ENCODE data around the gene RFPL3.

DNA sequence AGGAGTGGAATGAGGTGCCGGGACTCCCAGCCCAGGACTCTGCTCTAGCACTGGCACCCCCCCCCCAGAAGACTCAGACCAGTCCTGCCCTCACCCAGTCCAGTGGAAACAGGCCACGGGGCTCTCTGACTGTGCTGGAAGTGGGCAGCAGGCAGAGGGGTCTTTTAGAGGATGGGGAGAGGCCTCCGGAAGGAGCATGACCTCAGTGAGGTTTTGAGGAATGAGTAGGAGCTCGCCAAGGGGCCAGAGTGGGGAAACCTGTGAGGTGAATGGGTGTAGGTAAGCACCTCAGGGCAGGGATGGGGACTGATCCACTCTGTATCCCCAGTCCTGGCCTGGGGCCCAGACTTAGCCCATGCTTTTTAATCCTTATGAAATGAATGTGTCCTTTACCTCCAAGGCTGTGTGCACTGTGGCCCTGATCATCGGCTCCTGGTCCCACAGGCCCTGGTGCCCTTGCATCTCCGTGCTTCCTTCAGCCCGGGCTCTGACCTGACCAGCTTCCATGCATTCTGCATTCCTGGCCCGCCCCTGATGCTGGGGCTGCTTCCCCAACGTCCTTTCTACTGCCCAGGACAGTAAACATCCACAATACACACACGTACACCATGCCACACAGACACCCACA is 24.4 kb upstream of the RFPL3 start:
- TF ChIP-seq, protein P1, sequence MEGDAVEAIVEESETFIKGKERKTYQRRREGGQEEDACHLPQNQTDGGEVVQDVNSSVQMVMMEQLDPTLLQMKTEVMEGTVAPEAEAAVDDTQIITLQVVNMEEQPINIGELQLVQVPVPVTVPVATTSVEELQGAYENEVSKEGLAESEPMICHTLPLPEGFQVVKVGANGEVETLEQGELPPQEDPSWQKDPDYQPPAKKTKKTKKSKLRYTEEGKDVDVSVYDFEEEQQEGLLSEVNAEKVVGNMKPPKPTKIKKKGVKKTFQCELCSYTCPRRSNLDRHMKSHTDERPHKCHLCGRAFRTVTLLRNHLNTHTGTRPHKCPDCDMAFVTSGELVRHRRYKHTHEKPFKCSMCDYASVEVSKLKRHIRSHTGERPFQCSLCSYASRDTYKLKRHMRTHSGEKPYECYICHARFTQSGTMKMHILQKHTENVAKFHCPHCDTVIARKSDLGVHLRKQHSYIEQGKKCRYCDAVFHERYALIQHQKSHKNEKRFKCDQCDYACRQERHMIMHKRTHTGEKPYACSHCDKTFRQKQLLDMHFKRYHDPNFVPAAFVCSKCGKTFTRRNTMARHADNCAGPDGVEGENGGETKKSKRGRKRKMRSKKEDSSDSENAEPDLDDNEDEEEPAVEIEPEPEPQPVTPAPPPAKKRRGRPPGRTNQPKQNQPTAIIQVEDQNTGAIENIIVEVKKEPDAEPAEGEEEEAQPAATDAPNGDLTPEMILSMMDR (IDR thresholded peaks at IDR 0.05; ENCODE audit: poor library complexity), result no peak
- TF ChIP-seq EZH2 (IDR thresholded peaks at IDR 0.05; ENCODE audit: borderline replicate concordance), result no peak
- TF ChIP-seq EZH2phosphoT487 (IDR thresholded peaks at IDR 0.05; ENCODE audit: low read depth, severe bottlenecking, unreplicated experiment), result no peak
